ENCODE measurements around the gene TSSK3.
"Not testable (repeated sequence)": the region's sequence is repeated elsewhere in the genome, so short reads cannot be mapped to it uniquely, and the experiment has no call there.

Gene TSSK3

GRCh38 chr1:32377541-32378220 lies 15.3 kb downstream of the TSSK3 start:
- H3K36me3 ChIP-seq (ENCODE audit: control insufficient read depth, insufficient read depth, low read length): peaks cover 25% of the 10 kb centered on the region
- H3K9me3 ChIP-seq (ENCODE audit: control insufficient read depth, low read length): no peaks in the 10 kb centered on the region
- H3K4me3 ChIP-seq (ENCODE audit: low read length): no peak overlapping the region
- no peaks in the 10 kb centered on the region for H3K4me1 ChIP-seq (ENCODE audit: control insufficient read depth, insufficient read depth, low read length)
- no peak overlapping the region for H3K9ac ChIP-seq (ENCODE audit: low read length)
- H3K27me3 ChIP-seq (ENCODE audit: control insufficient read depth, insufficient read depth, low read length): no peaks in the 10 kb centered on the region

GRCh38 chr1:32380057-32380456 lies 17.7 kb downstream of the TSSK3 start:
- Histone ChIP-seq H3K9ac (ENCODE audit: low read length) (no peak overlapping the region), H3K4me3 (ENCODE audit: low read length) (no peak overlapping the region), H3K4me1 (ENCODE audit: control insufficient read depth, insufficient read depth, low read length) (no peaks in the 10 kb centered on the region), H3K36me3 (ENCODE audit: control insufficient read depth, insufficient read depth, low read length) (peaks cover 15% of the 10 kb centered on the region), H3K9me3 (ENCODE audit: control insufficient read depth, low read length) (no peaks in the 10 kb centered on the region), H3K27me3 (ENCODE audit: control insufficient read depth, insufficient read depth, low read length) (no peaks in the 10 kb centered on the region)

DNA sequence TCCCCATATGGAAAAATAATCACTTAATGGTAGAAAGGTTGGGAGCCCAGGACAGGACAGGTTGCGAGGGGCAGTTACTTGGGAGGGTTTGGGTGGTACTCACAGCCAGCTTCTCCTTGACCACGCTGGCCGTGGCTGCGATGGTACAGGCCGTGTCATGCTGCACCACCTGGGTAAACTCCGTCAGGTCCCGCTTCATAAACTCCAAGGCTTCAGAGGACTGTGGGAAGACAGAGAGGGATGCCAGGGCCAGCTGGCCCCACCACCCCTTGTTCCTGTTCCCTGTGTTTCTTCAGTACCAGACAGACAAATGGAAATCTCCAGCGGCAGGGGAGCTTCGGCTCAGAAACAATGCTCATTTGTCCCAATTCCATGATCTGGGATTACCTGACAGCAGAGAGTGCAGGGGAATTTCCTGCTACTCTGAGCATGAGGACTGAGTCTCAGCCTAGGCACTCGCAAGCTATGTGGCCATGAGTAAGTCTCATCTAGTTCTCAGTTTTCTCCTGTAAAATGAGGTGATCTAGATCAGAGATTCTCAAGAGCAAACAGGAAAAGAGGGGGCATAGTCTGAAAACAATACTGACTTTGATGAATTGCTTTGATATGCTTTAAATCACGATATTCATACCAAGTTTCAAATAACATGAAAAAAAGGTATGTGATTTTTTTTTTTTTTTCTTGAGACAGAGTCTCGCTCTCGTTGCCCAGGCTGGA lies 24.5 kb downstream of the TSSK3 start:
- Histone ChIP-seq H3K9me3 (ENCODE audit: control insufficient read depth, low read length) (no peaks in the 10 kb centered on the region), H3K27me3 (ENCODE audit: control insufficient read depth, insufficient read depth, low read length) (no peaks in the 10 kb centered on the region), H3K36me3 (ENCODE audit: control insufficient read depth, insufficient read depth, low read length) (no peaks in the 10 kb centered on the region), H3K9ac (ENCODE audit: low read length) (no peak overlapping the region), H3K4me1 (ENCODE audit: control insufficient read depth, insufficient read depth, low read length) (peaks cover 17% of the 10 kb centered on the region), H3K4me3 (ENCODE audit: low read length) (no peak overlapping the region)

GRCh38 chr1:32388641-32389040 lies 26.3 kb downstream of the TSSK3 start:
- H3K36me3 ChIP-seq (ENCODE audit: control insufficient read depth, insufficient read depth, low read length): no peaks in the 10 kb centered on the region
- H3K4me1 ChIP-seq (ENCODE audit: control insufficient read depth, insufficient read depth, low read length): peaks cover 33% of the 10 kb centered on the region
- H3K9me3 ChIP-seq (ENCODE audit: control insufficient read depth, low read length): no peaks in the 10 kb centered on the region
- H3K27me3 ChIP-seq (ENCODE audit: control insufficient read depth, insufficient read depth, low read length): no peaks in the 10 kb centered on the region
- H3K9ac ChIP-seq (ENCODE audit: low read length): no peak overlapping the region
- H3K4me3 ChIP-seq (ENCODE audit: low read length): no peak overlapping the region

GRCh38 chr1:32390904-32391870 lies 28.8 kb downstream of the TSSK3 start:
- Histone ChIP-seq H3K9ac (ENCODE audit: low read length) (no peak overlapping the region), H3K9me3 (ENCODE audit: control insufficient read depth, low read length) (no peaks in the 10 kb centered on the region), H3K36me3 (ENCODE audit: control insufficient read depth, insufficient read depth, low read length) (no peaks in the 10 kb centered on the region), H3K4me3 (ENCODE audit: low read length) (no peak overlapping the region), H3K4me1 (ENCODE audit: control insufficient read depth, insufficient read depth, low read length) (peaks cover 34% of the 10 kb centered on the region), H3K27me3 (ENCODE audit: control insufficient read depth, insufficient read depth, low read length) (no peaks in the 10 kb centered on the region)

DNA sequence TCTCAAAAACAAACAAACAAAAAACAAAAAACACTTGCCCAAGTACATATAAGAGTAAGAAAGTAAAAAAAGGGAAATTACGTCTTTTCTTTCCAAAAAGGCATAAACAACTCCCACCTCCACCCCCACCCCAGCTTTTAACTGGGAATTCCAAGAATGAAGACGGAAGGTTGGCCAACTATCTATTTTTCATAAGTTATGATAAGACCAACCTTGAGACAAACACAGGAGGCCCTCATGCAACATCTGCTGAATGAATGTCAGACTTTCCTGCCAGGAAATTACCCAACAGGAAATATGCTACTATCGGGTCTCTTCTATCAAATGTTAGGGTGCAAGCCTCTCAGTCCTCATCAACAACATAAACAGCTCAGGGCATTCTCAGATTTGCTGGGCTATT lies 30.0 kb downstream of the TSSK3 start:
- Histone ChIP-seq H3K4me1 (ENCODE audit: control insufficient read depth, insufficient read depth, low read length) (peaks cover 34% of the 10 kb centered on the region), H3K9ac (ENCODE audit: low read length) (no peak overlapping the region), H3K36me3 (ENCODE audit: control insufficient read depth, insufficient read depth, low read length) (no peaks in the 10 kb centered on the region), H3K27me3 (ENCODE audit: control insufficient read depth, insufficient read depth, low read length) (no peaks in the 10 kb centered on the region), H3K4me3 (ENCODE audit: low read length) (no peak overlapping the region), H3K9me3 (ENCODE audit: control insufficient read depth, low read length) (no peaks in the 10 kb centered on the region)

GRCh38 chr1:32393136-32393535 lies 30.8 kb downstream of the TSSK3 start:
- peaks cover 34% of the 10 kb centered on the region for H3K4me1 ChIP-seq (ENCODE audit: control insufficient read depth, insufficient read depth, low read length)
- H3K27me3 ChIP-seq (ENCODE audit: control insufficient read depth, insufficient read depth, low read length): no peaks in the 10 kb centered on the region
- peak overlapping the region; percentile 89 for H3K9ac ChIP-seq (ENCODE audit: low read length)
- H3K4me3 ChIP-seq (ENCODE audit: low read length): no peak overlapping the region
- no peaks in the 10 kb centered on the region for H3K9me3 ChIP-seq (ENCODE audit: control insufficient read depth, low read length)
- no peaks in the 10 kb centered on the region for H3K36me3 ChIP-seq (ENCODE audit: control insufficient read depth, insufficient read depth, low read length)

GRCh38 chr1:32393832-32394140 lies 31.4 kb downstream of the TSSK3 start:
- Histone ChIP-seq H3K36me3 (ENCODE audit: control insufficient read depth, insufficient read depth, low read length) (no peaks in the 10 kb centered on the region), H3K9me3 (ENCODE audit: control insufficient read depth, low read length) (no peaks in the 10 kb centered on the region), H3K9ac (ENCODE audit: low read length) (peak overlapping the region; percentile 89), H3K4me1 (ENCODE audit: control insufficient read depth, insufficient read depth, low read length) (peaks cover 34% of the 10 kb centered on the region), H3K27me3 (ENCODE audit: control insufficient read depth, insufficient read depth, low read length) (no peaks in the 10 kb centered on the region), H3K4me3 (ENCODE audit: low read length) (peak overlapping the region; percentile 80)

DNA sequence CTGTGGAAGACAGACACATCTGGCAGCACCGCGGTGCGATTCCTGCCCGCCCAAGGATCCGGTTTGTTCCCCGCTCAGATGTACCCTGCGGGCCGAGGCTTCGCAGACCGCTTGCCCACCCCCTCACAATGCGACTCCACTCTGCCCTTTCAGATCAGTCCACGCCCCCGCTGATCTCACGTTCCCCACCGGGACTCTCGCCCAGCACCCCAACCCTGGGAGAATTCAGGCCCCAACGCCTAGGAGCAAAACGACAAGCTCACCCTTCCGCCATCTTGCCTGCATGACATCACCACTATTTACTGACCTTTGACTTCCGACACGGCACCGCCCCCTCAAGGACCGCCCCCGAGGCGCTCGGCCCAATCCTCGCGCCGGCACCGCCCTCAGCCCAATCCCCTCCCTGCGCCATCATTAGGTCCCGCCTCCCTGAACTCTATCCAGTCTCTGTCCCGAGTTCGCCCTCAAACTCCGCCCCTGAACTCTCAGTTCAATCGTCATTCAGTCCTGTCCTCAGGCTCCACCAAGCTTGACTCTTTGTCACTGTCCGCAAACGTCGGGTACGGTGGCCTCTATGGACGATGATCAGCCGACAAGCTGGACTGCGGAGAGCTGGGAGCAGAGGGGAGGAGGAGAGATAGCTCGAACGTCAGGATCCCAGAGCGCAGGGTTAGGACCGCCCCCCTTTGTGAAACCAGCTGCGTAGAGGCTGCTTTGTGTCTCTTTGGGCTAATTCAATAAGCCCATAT lies 32.0 kb downstream of the TSSK3 start, which contains the start of gene BSDC1:
Gene BSDC1 (minus strand): TSS at position 301 of the 749 bp plus-strand sequence. CDS start 27 bp downstream, at position 274.
- Histone ChIP-seq H3K36me3 (ENCODE audit: control insufficient read depth, insufficient read depth, low read length) (no peaks in the 10 kb centered on the region), H3K27me3 (ENCODE audit: control insufficient read depth, insufficient read depth, low read length) (no peaks in the 10 kb centered on the region), H3K9me3 (ENCODE audit: control insufficient read depth, low read length) (no peaks in the 10 kb centered on the region), H3K4me1 (ENCODE audit: control insufficient read depth, insufficient read depth, low read length) (peaks cover 34% of the 10 kb centered on the region), H3K9ac (ENCODE audit: low read length) (peak within 1 kb of the TSS; percentile 89), H3K4me3 (ENCODE audit: low read length) (peak within 1 kb of the TSS; percentile 80)

GRCh38 chr1:32394890-32395432 lies 32.6 kb downstream of the TSSK3 start:
- peaks cover 34% of the 10 kb centered on the region for H3K4me1 ChIP-seq (ENCODE audit: control insufficient read depth, insufficient read depth, low read length)

GRCh38 chr1:32396524-32396923 lies 34.2 kb downstream of the TSSK3 start:
- H3K27me3 ChIP-seq (ENCODE audit: control insufficient read depth, insufficient read depth, low read length); H3K9me3 ChIP-seq (ENCODE audit: control insufficient read depth, low read length); H3K36me3 ChIP-seq (ENCODE audit: control insufficient read depth, insufficient read depth, low read length); H3K4me3 ChIP-seq (ENCODE audit: low read length); H3K9ac ChIP-seq (ENCODE audit: low read length): not testable (repeated sequence)
- peaks cover 24% of the 10 kb centered on the region for H3K4me1 ChIP-seq (ENCODE audit: control insufficient read depth, insufficient read depth, low read length)

More at GRCh38 chr1:32394890-32395432, 32.6 kb downstream of the TSSK3 start:
- H3K4me3 ChIP-seq (ENCODE audit: low read length): peak overlapping the region; percentile 80
- H3K9me3 ChIP-seq (ENCODE audit: control insufficient read depth, low read length): no peaks in the 10 kb centered on the region
- no peaks in the 10 kb centered on the region for H3K27me3 ChIP-seq (ENCODE audit: control insufficient read depth, insufficient read depth, low read length)
- H3K36me3 ChIP-seq (ENCODE audit: control insufficient read depth, insufficient read depth, low read length): no peaks in the 10 kb centered on the region
- H3K9ac ChIP-seq (ENCODE audit: low read length): peak overlapping the region; percentile 89
